OCI-LY1 (cell line): ENCODE data around the gene ANKRD39.

ENCODE experiments used
- H2AFZ ChIP-seq: fragments of 200-600 bp; sonication (generic), shearing (Covaris generic); 2 replicates; pipeline ENCODE4 v1.6.0; 2014; ENCODE audit warnings: antibody characterized with exemption, mild to moderate bottlenecking, low read length
- H3F3A ChIP-seq: fragments of 200-600 bp; sonication (generic), shearing (Covaris generic); 2 replicates; pipeline ENCODE4 v1.6.0; 2014; ENCODE audit warnings: mild to moderate bottlenecking, antibody characterized with exemption, low read length, moderate library complexity; ENCODE audit not compliant: insufficient read depth
- H3K27ac ChIP-seq: fragments of 200-600 bp; sonication (generic); 2 replicates; pipeline ENCODE4 v1.5.1; 2014; ENCODE audit warnings: low read length, mixed run types, mild to moderate bottlenecking, low read depth; ENCODE audit not compliant: poor library complexity, severe bottlenecking
- H3K27me3 ChIP-seq: fragments of 200-600 bp; sonication (generic); 2 replicates; pipeline ENCODE4 v1.6.0; 2014; ENCODE audit warnings: antibody characterized with exemption, mild to moderate bottlenecking, low read length, moderate library complexity; ENCODE audit not compliant: insufficient read depth
- H3K36me3 ChIP-seq: fragments of 200-600 bp; sonication (generic); 2 replicates; pipeline ENCODE4 v1.6.1; 2014; ENCODE audit warnings: mild to moderate bottlenecking, antibody characterized with exemption, low read length, moderate library complexity, mixed read lengths; ENCODE audit not compliant: insufficient read depth
- H3K4me1 ChIP-seq: fragments of 200-600 bp; sonication (generic); 2 replicates; pipeline ENCODE4 v1.5.1; 2014; ENCODE audit warnings: mild to moderate bottlenecking, low read length, moderate library complexity; ENCODE audit not compliant: insufficient read depth, severe bottlenecking
- H3K4me2 ChIP-seq: fragments of 200-600 bp; sonication (generic), shearing (Covaris generic); 2 replicates; pipeline ENCODE4 v1.6.1; 2014; ENCODE audit warnings: low read length
- H3K4me3 ChIP-seq: fragments of 200-600 bp; sonication (generic); 2 replicates; pipeline ENCODE4 v1.5.1; 2014; ENCODE audit warnings: low read length, low read depth, mild to moderate bottlenecking, mixed read lengths; ENCODE audit not compliant: poor library complexity, severe bottlenecking
- H3K79me2 ChIP-seq: fragments of 200-600 bp; shearing (Covaris generic); 2 replicates; pipeline ENCODE4 v1.6.1; 2016; ENCODE audit warnings: mixed run types, low read length, mixed read lengths; ENCODE audit not compliant: insufficient read depth
- H3K9ac ChIP-seq: fragments of 200-600 bp; sonication (generic), shearing (Covaris generic); 2 replicates; pipeline ENCODE4 v1.6.1; 2014; ENCODE audit warnings: mild to moderate bottlenecking, low read length, mixed read lengths
- H3K9me2 ChIP-seq: fragments of 200-600 bp; sonication (generic), shearing (Covaris generic); 2 replicates; pipeline ENCODE4 v1.6.1; 2014; ENCODE audit warnings: low read depth, mild to moderate bottlenecking, low read length, mixed read lengths
- H3K9me3 ChIP-seq: fragments of 200-600 bp; shearing (Covaris generic); 2 replicates; pipeline ENCODE4 v1.6.1; 2014; ENCODE audit warnings: low read length, mixed read lengths
- H4K20me1 ChIP-seq: fragments of 200-600 bp; sonication (generic), shearing (Covaris generic); 2 replicates; pipeline ENCODE4 v1.6.0; 2016; ENCODE audit warnings: mild to moderate bottlenecking, low read length; ENCODE audit not compliant: insufficient read depth
- EZH2 ChIP-seq: fragments of 200-600 bp; sonication (generic), shearing (Covaris generic); IDR thresholded peaks from 2 replicates; pipeline ENCODE4 v1.8.0; 2017; ENCODE audit warnings: borderline replicate concordance, mixed run types, mild to moderate bottlenecking, antibody characterized with exemption, low read length, moderate library complexity, mixed read lengths
- TF ChIP-seq, protein P1 (sequence below): fragments of 200-600 bp; sonication (generic), shearing (Covaris generic); IDR thresholded peaks from 2 replicates; pipeline ENCODE4 v1.5.1; 2017; ENCODE audit warnings: mild to moderate bottlenecking, antibody characterized with exemption, low read length, moderate library complexity, mixed read lengths

Gene ANKRD39

DNA sequence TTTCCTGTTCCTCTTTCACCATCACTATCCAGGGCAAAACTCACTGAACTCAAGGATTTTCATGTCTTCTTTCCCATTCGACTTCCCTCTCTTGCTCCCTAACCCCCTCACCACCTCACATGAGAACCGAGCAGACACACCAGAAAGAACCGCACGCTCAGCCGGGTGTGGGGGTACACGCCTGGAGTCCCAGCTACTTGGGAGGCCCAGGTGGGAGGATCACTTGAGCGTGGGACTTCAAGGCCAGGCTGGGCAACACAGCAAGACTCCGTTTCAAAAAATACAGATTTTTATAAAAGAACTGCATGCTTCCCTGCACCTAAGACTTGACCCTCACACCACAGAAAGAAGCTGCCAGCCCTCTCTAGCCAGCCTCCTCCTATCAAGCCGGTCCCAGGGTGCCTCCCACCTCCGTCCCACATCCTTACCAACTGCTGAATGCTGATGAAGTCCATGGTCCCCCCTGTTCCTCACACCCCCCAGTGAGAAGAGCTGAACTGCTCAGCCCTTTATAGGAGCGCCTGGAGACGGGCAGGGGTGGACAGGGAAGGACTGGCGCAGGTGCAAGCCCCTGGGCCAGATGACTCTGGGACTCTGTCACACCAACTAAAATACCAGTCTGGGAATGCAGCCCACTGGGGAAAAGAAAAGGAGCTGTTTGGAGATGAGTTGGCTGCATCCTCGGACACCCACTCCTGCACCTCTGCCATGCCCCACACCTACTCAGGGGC lies 14.1 kb downstream of the ANKRD39 start, which contains the start of gene ANKRD23:
Gene ANKRD23, minus strand, starts transcription at position 484 of the 731 bp plus-strand sequence. Its CDS starts 29 bp downstream, at position 455.
- no peak within 1 kb of the TSS for H3K27ac ChIP-seq
- peaks cover 14% of the 10 kb centered on the region for H3K4me1 ChIP-seq
- H3K9me2 ChIP-seq: no peaks in the 10 kb centered on the region
- no peaks in the 10 kb centered on the region for H4K20me1 ChIP-seq
- no peak within 1 kb of the TSS for H3K4me3 ChIP-seq
- peaks cover 17% of the 10 kb centered on the region for H3K36me3 ChIP-seq
- TF ChIP-seq, protein P1, sequence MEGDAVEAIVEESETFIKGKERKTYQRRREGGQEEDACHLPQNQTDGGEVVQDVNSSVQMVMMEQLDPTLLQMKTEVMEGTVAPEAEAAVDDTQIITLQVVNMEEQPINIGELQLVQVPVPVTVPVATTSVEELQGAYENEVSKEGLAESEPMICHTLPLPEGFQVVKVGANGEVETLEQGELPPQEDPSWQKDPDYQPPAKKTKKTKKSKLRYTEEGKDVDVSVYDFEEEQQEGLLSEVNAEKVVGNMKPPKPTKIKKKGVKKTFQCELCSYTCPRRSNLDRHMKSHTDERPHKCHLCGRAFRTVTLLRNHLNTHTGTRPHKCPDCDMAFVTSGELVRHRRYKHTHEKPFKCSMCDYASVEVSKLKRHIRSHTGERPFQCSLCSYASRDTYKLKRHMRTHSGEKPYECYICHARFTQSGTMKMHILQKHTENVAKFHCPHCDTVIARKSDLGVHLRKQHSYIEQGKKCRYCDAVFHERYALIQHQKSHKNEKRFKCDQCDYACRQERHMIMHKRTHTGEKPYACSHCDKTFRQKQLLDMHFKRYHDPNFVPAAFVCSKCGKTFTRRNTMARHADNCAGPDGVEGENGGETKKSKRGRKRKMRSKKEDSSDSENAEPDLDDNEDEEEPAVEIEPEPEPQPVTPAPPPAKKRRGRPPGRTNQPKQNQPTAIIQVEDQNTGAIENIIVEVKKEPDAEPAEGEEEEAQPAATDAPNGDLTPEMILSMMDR: no peak
- no peak for TF ChIP-seq EZH2
- no peak within 1 kb of the TSS for H3K4me2 ChIP-seq
- H3K9ac ChIP-seq: no peak within 1 kb of the TSS
- no peaks in the 10 kb centered on the region for H3K27me3 ChIP-seq
- no peaks in the 10 kb centered on the region for H3F3A ChIP-seq
- H3K79me2 ChIP-seq: no peaks in the 10 kb centered on the region
- H2AFZ ChIP-seq: no peak within 1 kb of the TSS
- H3K9me3 ChIP-seq: no peaks in the 10 kb centered on the region

DNA sequence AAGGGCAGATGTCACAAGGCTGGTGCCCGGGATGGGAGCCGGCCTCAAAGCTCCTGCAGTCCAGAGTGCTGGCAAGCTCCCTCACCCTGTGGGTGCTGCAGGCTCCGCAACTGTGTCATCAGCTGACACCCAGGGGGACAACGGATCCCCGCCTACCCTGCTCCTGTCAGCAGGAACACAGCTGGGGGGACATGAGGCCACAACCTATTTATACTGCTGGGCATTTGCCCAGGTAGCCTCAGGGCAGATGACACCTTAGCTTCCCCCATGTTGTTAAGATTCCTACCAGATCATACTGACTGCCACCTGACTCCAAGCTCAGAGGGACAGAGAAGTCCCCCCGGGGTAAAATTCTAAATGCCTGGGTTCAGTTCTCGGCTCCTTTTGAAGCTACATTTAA lies 15.2 kb downstream of the ANKRD39 start:
- TF ChIP-seq, protein P1: no peak
- TF ChIP-seq EZH2: no peak
- Histone ChIP-seq H3K79me2 (no peaks in the 10 kb centered on the region), H3K27me3 (no peaks in the 10 kb centered on the region)

DNA sequence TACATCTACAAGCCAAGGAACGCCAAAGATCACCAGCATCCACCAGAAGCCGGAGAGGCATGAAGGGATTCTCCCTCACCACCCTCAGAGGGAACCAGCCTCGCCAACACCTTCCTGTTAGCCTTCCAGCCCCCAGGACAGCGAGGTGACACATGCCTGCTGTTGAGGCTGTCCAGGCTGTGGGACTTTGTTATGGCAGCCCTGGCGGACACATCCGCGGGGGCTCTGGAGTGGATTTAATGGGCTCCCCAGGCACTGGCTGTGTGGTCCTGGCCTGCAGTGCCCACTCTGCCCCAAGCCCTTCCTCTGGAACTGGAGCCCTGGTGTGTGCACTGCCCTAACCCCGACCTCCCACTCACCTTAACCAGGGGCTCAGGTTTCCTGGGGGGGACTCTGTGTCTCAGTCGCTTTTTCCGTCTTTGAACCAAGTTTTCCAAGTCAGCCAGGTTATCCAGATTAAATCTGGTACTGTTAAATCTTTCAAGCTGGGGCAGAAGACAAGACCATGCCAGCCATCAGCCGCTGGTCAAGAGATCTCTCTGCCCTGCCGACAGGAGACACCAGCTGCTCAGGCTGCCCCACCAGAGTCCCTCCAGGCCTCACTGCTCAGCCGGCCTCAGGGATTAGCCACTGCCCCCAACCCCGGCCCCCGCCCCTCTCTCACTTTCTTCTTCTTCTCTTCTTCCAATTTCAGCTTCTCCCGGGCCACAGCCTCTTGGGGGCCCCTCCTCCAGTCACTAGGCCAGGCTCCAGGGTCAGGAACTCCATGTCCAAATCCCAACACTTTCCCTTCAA lies 15.9 kb downstream of the ANKRD39 start:
- no peak overlapping the region for H2AFZ ChIP-seq

More for the DNA sequence above, 15.2 kb downstream of the ANKRD39 start:
- H3F3A ChIP-seq: no peaks in the 10 kb centered on the region
- no peak overlapping the region for H3K9ac ChIP-seq
- H3K4me2 ChIP-seq: no peak overlapping the region
- H3K9me3 ChIP-seq: no peaks in the 10 kb centered on the region
- no peak overlapping the region for H3K27ac ChIP-seq
- H3K4me1 ChIP-seq: peaks cover 15% of the 10 kb centered on the region
- no peaks in the 10 kb centered on the region for H3K9me2 ChIP-seq
- no peaks in the 10 kb centered on the region for H4K20me1 ChIP-seq
- H3K36me3 ChIP-seq: peaks cover 13% of the 10 kb centered on the region; the same call in 1 of the 2 replicates
- H3K4me3 ChIP-seq: no peak overlapping the region
- no peak overlapping the region for H2AFZ ChIP-seq

More for the DNA sequence above, 15.9 kb downstream of the ANKRD39 start:
- Histone ChIP-seq H3K4me2 (no peak overlapping the region), H3K9me3 (no peaks in the 10 kb centered on the region), H3K4me3 (no peak overlapping the region), H3F3A (no peaks in the 10 kb centered on the region), H3K9ac (no peak overlapping the region), H3K4me1 (peaks cover 15% of the 10 kb centered on the region), H3K79me2 (no peaks in the 10 kb centered on the region), H4K20me1 (no peaks in the 10 kb centered on the region), H3K27me3 (no peaks in the 10 kb centered on the region), H3K36me3 (peaks cover 12% of the 10 kb centered on the region; the same call in 1 of the 2 replicates), H3K9me2 (no peaks in the 10 kb centered on the region), H3K27ac (no peak overlapping the region)
- TF ChIP-seq EZH2: no peak
- TF ChIP-seq, protein P1: no peak
